Neural cell (in vitro differentiated cells): ENCODE data around the gene DOCK4.

Source experiments
- EP300 ChIP-seq: fragments of 450-650 bp; conservative IDR thresholded peaks from 2 replicates; pipeline ENCODE4 v1.6.1; 2014; ENCODE audit warnings: antibody characterized with exemption, mild to moderate bottlenecking, moderate library complexity; ENCODE audit not compliant: poor library complexity, severe bottlenecking
- POLR2AphosphoS5 ChIP-seq: IDR thresholded peaks from 2 replicates; pipeline ENCODE4 v1.6.1; 2012
- SMC3 ChIP-seq: fragments of 450-650 bp; conservative IDR thresholded peaks from 2 replicates; pipeline ENCODE4 v1.6.1; 2014; ENCODE audit warnings: antibody characterized with exemption, mild to moderate bottlenecking, moderate library complexity; ENCODE audit not compliant: poor library complexity
- TAF1 ChIP-seq: IDR thresholded peaks from 2 replicates; pipeline ENCODE4 v1.6.1; 2012; ENCODE audit warnings: low read depth
- TF ChIP-seq, protein P1 (sequence below): fragments of 450-650 bp; IDR thresholded peaks from 2 replicates; pipeline ENCODE4 v1.5.1; 2014; ENCODE audit warnings: antibody characterized with exemption, mild to moderate bottlenecking, moderate library complexity; ENCODE audit not compliant: poor library complexity, severe bottlenecking
- TF ChIP-seq, protein P2 (sequence below): IDR thresholded peaks from 2 replicates; pipeline ENCODE4 v1.6.1; 2012; ENCODE audit warnings: borderline replicate concordance

DNA sequence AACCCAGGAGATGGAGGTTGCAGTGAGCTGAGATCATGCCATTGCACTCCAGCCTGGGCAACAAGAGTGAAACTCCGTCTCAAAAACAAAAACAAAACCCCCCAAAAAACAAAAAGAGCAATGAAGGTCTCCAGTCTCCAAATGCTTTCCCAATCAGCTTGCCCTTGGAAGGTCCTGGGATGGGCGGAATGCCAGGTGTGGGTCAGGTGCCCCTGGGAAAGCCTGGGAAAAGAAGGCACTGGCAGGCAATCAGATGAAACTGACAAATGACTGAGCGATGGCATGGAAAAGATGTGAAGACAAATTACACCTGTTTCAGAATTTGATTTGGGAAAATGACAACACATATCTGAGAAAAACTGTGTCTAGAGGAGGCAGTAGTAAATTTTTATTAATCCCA, 433.5 kb downstream of the DOCK4 start:
- TF ChIP-seq SMC3 (no peak), POLR2AphosphoS5 (no peak), EP300 (no peak), TAF1 (no peak)
- TF ChIP-seq, protein P1, sequence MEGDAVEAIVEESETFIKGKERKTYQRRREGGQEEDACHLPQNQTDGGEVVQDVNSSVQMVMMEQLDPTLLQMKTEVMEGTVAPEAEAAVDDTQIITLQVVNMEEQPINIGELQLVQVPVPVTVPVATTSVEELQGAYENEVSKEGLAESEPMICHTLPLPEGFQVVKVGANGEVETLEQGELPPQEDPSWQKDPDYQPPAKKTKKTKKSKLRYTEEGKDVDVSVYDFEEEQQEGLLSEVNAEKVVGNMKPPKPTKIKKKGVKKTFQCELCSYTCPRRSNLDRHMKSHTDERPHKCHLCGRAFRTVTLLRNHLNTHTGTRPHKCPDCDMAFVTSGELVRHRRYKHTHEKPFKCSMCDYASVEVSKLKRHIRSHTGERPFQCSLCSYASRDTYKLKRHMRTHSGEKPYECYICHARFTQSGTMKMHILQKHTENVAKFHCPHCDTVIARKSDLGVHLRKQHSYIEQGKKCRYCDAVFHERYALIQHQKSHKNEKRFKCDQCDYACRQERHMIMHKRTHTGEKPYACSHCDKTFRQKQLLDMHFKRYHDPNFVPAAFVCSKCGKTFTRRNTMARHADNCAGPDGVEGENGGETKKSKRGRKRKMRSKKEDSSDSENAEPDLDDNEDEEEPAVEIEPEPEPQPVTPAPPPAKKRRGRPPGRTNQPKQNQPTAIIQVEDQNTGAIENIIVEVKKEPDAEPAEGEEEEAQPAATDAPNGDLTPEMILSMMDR = no peak
- TF ChIP-seq, protein P2, sequence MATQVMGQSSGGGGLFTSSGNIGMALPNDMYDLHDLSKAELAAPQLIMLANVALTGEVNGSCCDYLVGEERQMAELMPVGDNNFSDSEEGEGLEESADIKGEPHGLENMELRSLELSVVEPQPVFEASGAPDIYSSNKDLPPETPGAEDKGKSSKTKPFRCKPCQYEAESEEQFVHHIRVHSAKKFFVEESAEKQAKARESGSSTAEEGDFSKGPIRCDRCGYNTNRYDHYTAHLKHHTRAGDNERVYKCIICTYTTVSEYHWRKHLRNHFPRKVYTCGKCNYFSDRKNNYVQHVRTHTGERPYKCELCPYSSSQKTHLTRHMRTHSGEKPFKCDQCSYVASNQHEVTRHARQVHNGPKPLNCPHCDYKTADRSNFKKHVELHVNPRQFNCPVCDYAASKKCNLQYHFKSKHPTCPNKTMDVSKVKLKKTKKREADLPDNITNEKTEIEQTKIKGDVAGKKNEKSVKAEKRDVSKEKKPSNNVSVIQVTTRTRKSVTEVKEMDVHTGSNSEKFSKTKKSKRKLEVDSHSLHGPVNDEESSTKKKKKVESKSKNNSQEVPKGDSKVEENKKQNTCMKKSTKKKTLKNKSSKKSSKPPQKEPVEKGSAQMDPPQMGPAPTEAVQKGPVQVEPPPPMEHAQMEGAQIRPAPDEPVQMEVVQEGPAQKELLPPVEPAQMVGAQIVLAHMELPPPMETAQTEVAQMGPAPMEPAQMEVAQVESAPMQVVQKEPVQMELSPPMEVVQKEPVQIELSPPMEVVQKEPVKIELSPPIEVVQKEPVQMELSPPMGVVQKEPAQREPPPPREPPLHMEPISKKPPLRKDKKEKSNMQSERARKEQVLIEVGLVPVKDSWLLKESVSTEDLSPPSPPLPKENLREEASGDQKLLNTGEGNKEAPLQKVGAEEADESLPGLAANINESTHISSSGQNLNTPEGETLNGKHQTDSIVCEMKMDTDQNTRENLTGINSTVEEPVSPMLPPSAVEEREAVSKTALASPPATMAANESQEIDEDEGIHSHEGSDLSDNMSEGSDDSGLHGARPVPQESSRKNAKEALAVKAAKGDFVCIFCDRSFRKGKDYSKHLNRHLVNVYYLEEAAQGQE = no peak
